Fibroblast of skin of right biceps (primary cell): ENCODE measurements around the gene KCNK17.
A peak's percentile ranks its signal among the peaks of the same experiment; 100 is the strongest.

ENCODE experiments used
- DNase-seq: peaks from one replicate; pipeline ENCODE4 v3.0.0-alpha.2; 2013

The KCNK17 gene

GRCh38 chr6:39266782-39267355 is 47.4 kb downstream of the KCNK17 start:
- no peak for DNase-seq

GRCh38 chr6:39266375-39266774 is 47.8 kb downstream of the KCNK17 start:
- DNase-seq: no peak

GRCh38 chr6:39263303-39264037 is 50.7 kb downstream of the KCNK17 start:
- no peak for DNase-seq

GRCh38 chr6:39261751-39262150 is 52.5 kb downstream of the KCNK17 start:
- DNase-seq: no peak

GRCh38 chr6:39260953-39261352 is 53.3 kb downstream of the KCNK17 start:
- DNase-seq: no peak

GRCh38 chr6:39260456-39260855 is 53.8 kb downstream of the KCNK17 start:
- DNase-seq: peak; percentile 8

GRCh38 chr6:39256294-39256940 is 57.8 kb downstream of the KCNK17 start:
- DNase-seq: no peak

GRCh38 chr6:39254999-39255535 is 59.2 kb downstream of the KCNK17 start:
- no peak for DNase-seq

GRCh38 chr6:39251406-39251805 is 62.8 kb downstream of the KCNK17 start:
- no peak for DNase-seq

GRCh38 chr6:39250507-39250906 is 63.7 kb downstream of the KCNK17 start:
- DNase-seq: no peak

GRCh38 chr6:39249278-39249677 is 64.9 kb downstream of the KCNK17 start:
- DNase-seq: no peak
